NCI-H510A (cell line): ENCODE measurements around the gene RDH12.
A peak's percentile ranks its signal among the peaks of the same experiment; 100 is the strongest.
"Not testable (repeated sequence)": the region's sequence is repeated elsewhere in the genome, so short reads cannot be mapped to it uniquely, and the experiment has no call there.

Experiments used
- DNase-seq: peaks from one replicate; lab custom pipeline; 2025; lab: John Stamatoyannopoulos, UW

Gene RDH12

GRCh38 chr14:67701492-67701891 is at the start of gene RDH12:
Gene RDH12 (plus strand): TSS chr14:67701886. CDS start chr14:67722643, 20,757 bp downstream.
- not testable (repeated sequence) for DNase-seq

GRCh38 chr14:67652189-67652588 is 49.5 kb upstream of the RDH12 start:
- DNase-seq: no peak

DNA sequence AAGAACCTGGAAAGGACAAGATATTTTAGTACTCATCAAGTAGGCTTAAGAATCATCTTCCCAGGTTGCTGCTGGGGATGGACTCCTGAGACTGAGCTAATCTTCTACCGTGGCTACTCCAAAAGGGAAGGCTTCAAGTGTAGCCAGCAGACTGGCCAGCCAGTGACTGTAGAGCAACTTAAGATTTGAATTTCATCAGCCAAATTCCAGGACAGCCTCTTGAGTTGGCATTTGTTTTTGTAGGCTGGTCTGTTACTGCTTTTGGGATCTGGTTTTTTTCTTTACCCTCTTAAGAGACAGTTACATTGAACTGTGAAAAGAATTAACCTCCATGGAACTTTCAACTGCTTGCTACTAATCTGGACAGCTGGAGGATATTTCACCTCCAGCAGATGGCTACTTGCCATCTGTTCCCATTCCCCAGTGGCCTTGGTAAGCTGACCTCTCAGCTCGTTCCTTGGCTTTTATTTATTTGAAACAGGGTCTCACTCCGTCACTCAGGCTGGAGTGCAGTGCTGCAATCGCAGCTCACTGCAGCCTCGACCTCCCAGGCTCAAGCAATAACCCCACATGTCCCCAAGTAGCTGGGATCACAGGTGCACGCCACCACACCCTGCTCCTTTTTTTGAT is 47.9 kb upstream of the RDH12 start:
- DNase-seq: no peak

- DNase-seq: no peak
These were observed 38.1 kb upstream of the RDH12 start for GRCh38 chr14:67663633-67664032.

DNA sequence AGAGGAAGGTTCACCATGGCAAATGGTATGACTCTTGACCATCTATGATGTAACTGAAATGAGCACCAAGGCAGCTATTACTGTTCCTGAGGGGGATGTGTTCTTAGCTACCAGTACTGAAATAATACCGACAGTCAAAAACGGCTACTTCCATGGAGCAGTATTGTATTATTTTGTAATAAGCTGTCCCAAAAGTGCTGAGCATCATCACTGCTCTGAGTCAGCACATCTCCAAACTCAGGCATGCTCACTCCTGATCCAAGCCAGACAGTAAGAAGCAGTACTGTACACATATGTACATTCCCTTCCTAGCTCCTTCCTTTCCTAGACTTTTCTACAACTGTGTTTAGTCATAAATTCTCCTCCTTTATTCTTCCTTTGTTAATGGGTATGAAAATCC is 35.8 kb upstream of the RDH12 start:
- no peak for DNase-seq

- DNase-seq: no peak
These were observed 34.8 kb upstream of the RDH12 start for GRCh38 chr14:67666750-67667449.

- no peak for DNase-seq
These were observed 33.1 kb upstream of the RDH12 start for GRCh38 chr14:67668559-67668958.

GRCh38 chr14:67673451-67673850 is 28.2 kb upstream of the RDH12 start:
- no peak for DNase-seq

- peak; percentile 72 for DNase-seq
These were observed 27.6 kb upstream of the RDH12 start for GRCh38 chr14:67674139-67674479.

DNA sequence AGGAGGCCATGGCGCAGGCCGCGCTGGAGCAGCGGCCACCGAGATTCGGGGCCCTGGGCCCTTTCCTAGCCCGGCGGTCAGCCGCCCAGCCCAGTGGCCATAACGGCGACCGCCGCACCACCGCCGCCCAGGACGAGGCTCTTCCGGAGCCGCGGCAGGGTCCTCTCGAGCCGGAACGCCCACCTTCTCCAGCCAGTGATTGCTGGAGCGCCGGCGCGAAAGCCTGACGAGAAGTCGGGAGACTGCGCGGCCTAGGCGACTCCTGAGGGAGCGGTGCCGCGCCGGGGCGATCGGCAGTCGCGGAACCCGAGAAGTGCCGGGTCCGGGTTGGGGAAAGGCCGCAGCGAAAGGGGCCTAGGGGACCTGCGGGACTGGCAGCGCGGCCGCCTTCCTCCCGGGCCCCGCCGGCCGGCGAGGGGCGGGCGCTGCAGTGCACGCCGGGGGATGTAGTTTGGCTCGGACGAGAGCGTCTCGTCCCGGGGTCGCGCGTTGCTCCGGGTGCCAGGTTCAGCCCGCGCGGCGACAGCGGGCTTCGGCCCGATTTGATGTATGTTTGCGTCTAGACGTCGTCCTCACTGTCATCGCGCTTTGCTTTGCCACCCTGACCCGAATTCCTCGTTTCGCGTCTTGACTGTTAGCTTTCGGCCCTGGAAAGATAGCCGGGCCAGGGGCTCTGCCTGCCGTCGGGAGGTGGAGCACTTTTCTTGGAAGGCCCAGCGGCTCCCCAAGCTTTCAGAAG is 27.0 kb upstream of the RDH12 start, which contains the start of gene VTI1B:
Gene VTI1B (minus strand): TSS at position 153 of the 739 bp plus-strand sequence. CDS start 143 bp downstream, at position 10.
- peak; percentile 78 for DNase-seq

GRCh38 chr14:67675219-67675582 is 26.5 kb upstream of the RDH12 start:
- no peak for DNase-seq

- DNase-seq: no peak
These were observed 22.7 kb upstream of the RDH12 start for GRCh38 chr14:67679006-67679405.

GRCh38 chr14:67680121-67680602 is 21.5 kb upstream of the RDH12 start:
- DNase-seq: no peak

GRCh38 chr14:67680941-67681340 is 20.7 kb upstream of the RDH12 start:
- no peak for DNase-seq

- no peak for DNase-seq
These were observed 17.8 kb upstream of the RDH12 start for GRCh38 chr14:67683842-67684241.

DNA sequence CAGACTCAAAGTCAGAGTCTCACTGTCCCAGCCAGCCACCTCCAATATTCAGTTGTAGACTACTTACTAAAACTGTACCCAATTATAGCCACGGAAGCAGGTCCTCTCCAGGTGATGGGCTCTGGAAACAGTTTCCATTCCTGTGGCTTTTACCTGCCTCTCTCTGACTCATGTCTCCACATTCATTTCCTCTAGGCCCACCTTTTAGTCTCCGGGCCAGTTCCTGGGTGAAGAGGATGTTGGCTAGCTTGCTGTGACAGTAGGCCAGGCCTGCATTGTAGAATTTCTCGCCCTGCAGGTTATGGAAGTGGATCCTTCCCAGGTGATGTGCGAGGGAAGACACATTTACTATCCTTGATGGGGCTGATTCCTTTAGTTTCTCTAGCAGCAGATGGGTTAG is 11.7 kb upstream of the RDH12 start:
- DNase-seq: no peak

GRCh38 chr14:67694791-67695393 is 6.8 kb upstream of the RDH12 start:
- peak; percentile 74 for DNase-seq

- peak; percentile 81 for DNase-seq
These were observed 6.2 kb upstream of the RDH12 start, which contains the start of gene RDH11 for GRCh38 chr14:67695394-67695949. Gene RDH11 (minus strand): TSS chr14:67695764. CDS start chr14:67695703, 61 bp downstream.

DNA sequence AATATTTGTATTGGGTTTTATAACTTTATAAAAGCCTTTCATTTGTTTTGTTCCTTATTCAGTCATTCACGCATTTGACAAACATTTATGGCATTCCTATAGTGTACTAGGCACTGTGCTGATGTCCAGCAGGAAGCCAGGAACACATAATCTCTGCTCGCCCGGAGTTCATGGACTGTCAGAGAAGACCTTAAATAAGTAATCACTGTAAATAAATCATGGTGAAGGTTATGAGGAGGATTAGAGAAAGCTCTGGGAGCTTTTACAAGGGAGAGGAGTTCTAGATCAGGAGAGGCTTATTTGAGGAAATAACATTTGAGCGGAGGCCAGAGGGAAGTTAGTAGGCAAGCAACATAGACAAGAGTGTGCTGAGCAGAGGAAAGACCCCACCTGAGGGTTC is 4.7 kb upstream of the RDH12 start:
- DNase-seq: no peak

DNA sequence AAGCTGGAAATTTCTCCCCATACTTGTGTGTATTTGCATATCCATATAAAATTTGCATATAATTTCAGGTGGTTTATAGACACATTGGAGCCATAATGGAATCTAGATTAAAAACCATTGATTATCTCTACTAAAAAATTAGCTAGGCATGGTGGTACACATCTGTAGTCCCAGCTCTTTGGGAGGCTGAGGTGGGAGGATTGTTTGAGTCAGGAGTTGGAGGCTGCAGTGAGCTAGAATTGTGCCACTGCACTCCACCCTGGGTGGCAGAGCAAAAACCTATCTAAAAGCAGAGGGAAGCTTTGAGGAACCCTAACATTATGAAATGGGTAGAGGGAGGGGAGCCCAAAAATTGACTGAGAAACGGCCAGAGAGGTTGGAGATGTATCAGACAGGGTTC is 3.5 kb upstream of the RDH12 start:
- DNase-seq: no peak

DNA sequence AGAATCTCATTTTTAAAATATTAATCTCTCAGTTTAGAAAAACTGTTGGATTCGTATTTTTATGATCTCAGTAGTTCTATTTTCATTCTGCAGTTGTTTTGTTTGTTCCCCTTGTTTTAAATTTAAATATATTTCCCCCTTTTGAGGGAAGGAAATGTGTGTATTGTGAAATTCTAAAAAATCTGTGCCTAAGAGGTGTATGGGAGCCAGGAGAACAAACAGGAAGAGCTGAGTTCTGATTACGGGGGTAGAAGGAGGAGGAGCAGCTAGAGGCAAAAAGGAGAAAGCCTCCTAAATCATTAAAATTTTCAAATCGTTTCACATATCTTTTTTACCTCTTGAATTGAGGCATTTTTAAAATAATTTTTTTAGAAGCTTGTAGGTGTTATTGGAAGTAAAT is 2.3 kb downstream of the RDH12 start:
- no peak for DNase-seq

DNA sequence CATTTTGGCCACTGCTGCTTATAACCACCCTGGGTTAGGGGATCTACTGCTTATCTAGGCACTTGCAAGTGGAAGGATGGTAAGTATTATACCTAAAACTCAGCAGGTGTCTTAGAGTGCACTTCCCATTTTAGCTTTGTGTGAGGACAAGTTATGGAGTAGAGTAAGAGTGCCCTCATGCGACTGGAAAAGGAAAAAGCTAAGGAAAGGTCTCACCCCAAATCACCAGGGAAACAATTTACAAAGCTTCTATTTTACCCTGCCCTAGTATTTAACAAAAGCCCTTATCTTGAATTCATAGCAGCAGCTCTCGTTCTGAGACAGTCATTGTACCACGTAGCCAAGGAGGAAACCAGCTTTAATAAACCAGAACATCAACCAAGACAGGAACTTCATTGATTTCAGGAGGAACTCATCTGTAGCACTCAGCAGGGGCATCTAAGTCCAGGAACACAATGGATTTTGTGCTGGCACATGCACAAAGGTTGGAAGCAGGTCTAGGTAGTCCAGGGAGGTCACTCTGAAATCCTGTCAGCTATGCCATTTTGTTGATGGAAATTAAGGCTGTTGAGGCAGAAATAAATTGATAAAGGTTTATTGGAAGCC is 2.9 kb downstream of the RDH12 start:
- peak; percentile 8 for DNase-seq
